Mesendoderm (in vitro differentiated cells): ENCODE results near the gene CDKN2B.

Experiments
- DNase-seq: peaks from one replicate; pipeline ENCODE4 v3.0.0; 2013
- H2AK5ac ChIP-seq: 2 replicates; pipeline ENCODE4 v1.6.1; 2013; ENCODE audit warnings: low read length, inconsistent platforms
- H2BK120ac ChIP-seq: 2 replicates; pipeline ENCODE4 v1.6.1; 2013; ENCODE audit warnings: low read depth, mild to moderate bottlenecking, low read length, moderate library complexity, mixed read lengths
- H2BK15ac ChIP-seq: replicated peaks from 2 replicates; pipeline ENCODE4 v1.6.1; 2013; ENCODE audit warnings: low read depth, mild to moderate bottlenecking, moderate library complexity
- H2BK5ac ChIP-seq: 2 replicates; pipeline ENCODE4 v1.6.1; 2013; ENCODE audit warnings: low read length, inconsistent platforms
- H3K18ac ChIP-seq: 2 replicates; pipeline ENCODE4 v1.6.1; 2013; ENCODE audit warnings: mild to moderate bottlenecking, low read length, mixed read lengths
- H3K23ac ChIP-seq: one replicate; pipeline ENCODE4 v1.6.1; 2013; ENCODE audit warnings: low read length
- H3K27ac ChIP-seq: 2 replicates; pipeline ENCODE4 v1.5.1; 2013; ENCODE audit warnings: low read depth, mild to moderate bottlenecking, inconsistent platforms, low read length, moderate library complexity
- H3K27me3 ChIP-seq: 2 replicates; pipeline ENCODE4 v1.6.1; 2013; ENCODE audit warnings: low read length, control low read depth, mild to moderate bottlenecking, inconsistent platforms; ENCODE audit not compliant: insufficient read depth, poor library complexity
- H3K36me3 ChIP-seq: 2 replicates; pipeline ENCODE4 v1.6.1; 2013; ENCODE audit warnings: low read length, inconsistent platforms; ENCODE audit not compliant: control insufficient read depth, insufficient read depth
- H3K4ac ChIP-seq: one replicate; pipeline ENCODE4 v1.6.1; 2013; ENCODE audit warnings: low read depth, mild to moderate bottlenecking, low read length, moderate library complexity
- H3K4me1 ChIP-seq: 2 replicates; pipeline ENCODE4 v1.6.1; 2013; ENCODE audit warnings: low read depth, low read length, inconsistent platforms; ENCODE audit not compliant: control insufficient read depth
- H3K4me2 ChIP-seq: 2 replicates; pipeline ENCODE4 v1.6.1; 2013; ENCODE audit warnings: low read length
- H3K4me3 ChIP-seq: 2 replicates; pipeline ENCODE4 v1.5.1; 2013; ENCODE audit warnings: mild to moderate bottlenecking, low read length
- H3K56ac ChIP-seq: one replicate; pipeline ENCODE4 v1.6.1; 2013; ENCODE audit warnings: low read length
- H3K79me1 ChIP-seq: 2 replicates; pipeline ENCODE4 v1.6.1; 2013; ENCODE audit warnings: low read length, inconsistent platforms
- H3K79me2 ChIP-seq: 2 replicates; pipeline ENCODE4 v1.6.1; 2013; ENCODE audit warnings: mild to moderate bottlenecking, low read length; ENCODE audit not compliant: control insufficient read depth, insufficient read depth
- H3K9ac ChIP-seq: 2 replicates; pipeline ENCODE4 v1.6.1; 2013; ENCODE audit warnings: low read length, inconsistent platforms
- H4K5ac ChIP-seq: one replicate; pipeline ENCODE4 v1.6.1; 2013; ENCODE audit warnings: low read length
- H4K8ac ChIP-seq: one replicate; pipeline ENCODE4 v1.6.1; 2013; ENCODE audit warnings: low read depth, mild to moderate bottlenecking, control low read depth, low read length, moderate library complexity
- WGBS: extraction: QIAGEN DNeasy Blood & Tissue Kit; methylation state at CpG from one replicate; pipeline ENCODE4 v1.1.7; 2013; ENCODE audit warnings: low lambda C conversion rate, missing lambda C conversion rate; ENCODE audit not compliant: insufficient coverage; ENCODE audit errors: extremely low coverage; 5-methylcytosine and 5-hydroxymethylcytosine counted together

Gene CDKN2B

DNA sequence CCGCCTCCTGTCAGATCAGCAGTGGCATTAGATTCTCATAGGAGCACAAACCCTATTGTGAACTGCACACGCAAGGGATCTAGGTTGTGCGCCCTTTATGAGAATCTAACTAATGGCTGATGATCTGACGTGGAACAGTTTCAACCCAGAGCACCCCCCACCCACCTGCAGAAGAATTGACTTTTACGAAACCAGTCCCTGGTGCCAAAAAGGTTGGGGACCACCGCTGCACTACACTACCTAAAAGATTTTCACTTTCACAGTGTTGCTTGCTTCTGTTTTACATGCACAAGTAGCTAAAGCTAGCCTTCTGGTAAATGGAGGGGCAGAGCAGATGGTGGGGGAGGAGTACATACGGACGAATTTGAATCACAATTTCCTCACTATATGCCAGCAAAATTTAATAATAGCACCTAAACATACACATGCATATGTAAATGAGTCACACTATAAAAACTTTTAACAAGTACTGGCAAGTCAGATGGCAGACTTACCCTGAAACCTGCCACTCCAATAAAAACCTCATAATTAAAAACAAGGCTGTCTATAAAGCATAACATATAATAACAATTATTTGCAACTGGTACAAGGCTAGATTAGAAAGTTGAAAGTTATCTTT lies 24.0 kb upstream of the CDKN2B start:
- no peak overlapping the region for H3K56ac ChIP-seq
- H3K23ac ChIP-seq: no peak overlapping the region
- no peaks in the 10 kb centered on the region for H3K79me1 ChIP-seq
- no peak overlapping the region for H2BK5ac ChIP-seq
- H3K4ac ChIP-seq: no peak overlapping the region
- H2BK15ac ChIP-seq: no peak overlapping the region
- H3K36me3 ChIP-seq: no peaks in the 10 kb centered on the region
- no peak overlapping the region for H3K9ac ChIP-seq
- H3K4me1 ChIP-seq: no peaks in the 10 kb centered on the region
- H3K27me3 ChIP-seq: no peaks in the 10 kb centered on the region
- no peak overlapping the region for H4K5ac ChIP-seq
- no peak for DNase-seq
- no peaks in the 10 kb centered on the region for H3K79me2 ChIP-seq
- no peak overlapping the region for H3K18ac ChIP-seq
- no peak overlapping the region for H2BK120ac ChIP-seq
- no CpG with 5 or more reads among the region's 8 CpGs for WGBS
- no peak overlapping the region for H3K4me3 ChIP-seq
- no peak overlapping the region for H3K27ac ChIP-seq
- no peak overlapping the region for H2AK5ac ChIP-seq
- no peak overlapping the region for H3K4me2 ChIP-seq
- H4K8ac ChIP-seq: no peak overlapping the region

DNA sequence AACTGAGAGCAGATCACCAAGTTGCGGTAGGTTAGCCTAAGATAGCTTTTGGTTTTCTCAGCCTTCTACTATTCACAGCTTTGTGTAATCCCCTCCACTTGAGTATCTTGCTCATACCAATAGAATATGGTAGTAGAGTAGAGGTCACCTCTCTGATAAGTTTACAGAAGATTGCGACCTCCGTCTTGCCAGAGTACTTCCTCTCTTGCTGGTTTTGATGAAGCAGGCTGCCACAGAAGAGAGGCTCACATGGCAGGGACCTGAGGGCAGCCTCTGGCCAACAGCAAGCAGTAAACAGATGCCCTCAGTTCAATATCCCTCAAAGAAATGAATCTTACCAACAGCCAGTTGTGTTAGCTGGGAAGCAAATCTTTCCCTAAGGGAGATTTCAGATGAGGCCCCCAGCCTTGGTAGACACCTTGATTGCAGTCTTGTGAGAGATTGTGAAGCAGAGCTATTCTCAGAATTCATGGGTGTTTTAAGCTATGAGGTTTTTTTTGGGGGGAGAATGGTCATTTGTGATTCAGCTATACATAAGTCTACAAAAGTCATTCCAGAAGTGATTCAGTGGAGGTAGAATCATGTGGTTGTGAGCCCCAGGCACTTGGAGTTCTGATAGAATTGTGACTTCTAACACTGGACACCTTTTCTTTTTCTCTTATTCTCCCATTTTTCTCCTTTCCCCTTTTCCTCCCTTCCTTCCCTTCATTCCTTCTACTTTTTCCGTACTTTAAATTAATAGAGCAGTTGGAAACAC lies 22.7 kb upstream of the CDKN2B start:
- no peak overlapping the region for H3K23ac ChIP-seq
- DNase-seq: no peak
- no peaks in the 10 kb centered on the region for H3K79me2 ChIP-seq
- H3K4ac ChIP-seq: no peak overlapping the region
- H3K27ac ChIP-seq: no peak overlapping the region
- no peak overlapping the region for H2BK15ac ChIP-seq
- no peak overlapping the region for H3K4me3 ChIP-seq
- WGBS: 100% methylated on average over 1 of the region's 4 CpGs
- no peak overlapping the region for H2BK120ac ChIP-seq
- no peak overlapping the region for H3K56ac ChIP-seq
- H3K4me2 ChIP-seq: no peak overlapping the region
- no peak overlapping the region for H4K5ac ChIP-seq
- H2AK5ac ChIP-seq: no peak overlapping the region
- H4K8ac ChIP-seq: no peak overlapping the region
- H3K4me1 ChIP-seq: peaks cover under 1% of the 10 kb centered on the region
- no peak overlapping the region for H3K9ac ChIP-seq
- no peak overlapping the region for H2BK5ac ChIP-seq
- H3K27me3 ChIP-seq: no peaks in the 10 kb centered on the region
- H3K18ac ChIP-seq: no peak overlapping the region
- no peaks in the 10 kb centered on the region for H3K79me1 ChIP-seq
- no peaks in the 10 kb centered on the region for H3K36me3 ChIP-seq

DNA sequence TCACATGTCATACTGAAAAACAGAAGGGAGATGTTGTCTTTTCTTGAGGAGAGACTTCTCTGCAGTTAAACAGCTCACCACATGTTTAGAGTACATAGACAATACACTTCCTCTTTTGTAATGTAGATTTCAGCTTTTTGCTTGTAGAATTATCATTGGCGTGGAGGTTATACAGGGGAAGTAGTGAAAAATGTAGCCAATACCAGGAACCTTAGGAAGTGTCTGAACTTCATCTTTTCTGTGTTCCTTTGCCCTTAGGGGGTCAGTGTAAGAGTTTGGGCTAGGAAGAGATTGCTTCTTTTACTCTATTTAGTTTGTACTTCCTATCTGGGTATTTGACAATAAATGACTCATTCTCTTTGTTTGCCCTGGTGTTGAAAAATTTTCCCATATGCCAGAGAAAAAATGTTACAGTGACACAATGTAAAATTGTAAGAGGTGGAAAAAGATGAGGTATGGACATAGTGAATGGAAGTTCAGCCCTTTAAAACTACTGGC lies 21.0 kb upstream of the CDKN2B start:
- Histone ChIP-seq H3K27me3 (no peaks in the 10 kb centered on the region), H3K23ac (no peak overlapping the region), H3K79me2 (no peaks in the 10 kb centered on the region), H2BK5ac (no peak overlapping the region), H3K79me1 (no peaks in the 10 kb centered on the region), H2BK120ac (no peak overlapping the region), H4K5ac (no peak overlapping the region), H3K9ac (no peak overlapping the region), H3K4ac (no peak overlapping the region), H3K18ac (no peak overlapping the region), H3K4me2 (no peak overlapping the region), H3K4me3 (no peak overlapping the region), H3K56ac (no peak overlapping the region), H3K36me3 (no peaks in the 10 kb centered on the region), H4K8ac (no peak overlapping the region), H2AK5ac (no peak overlapping the region), H2BK15ac (no peak overlapping the region), H3K4me1 (peaks cover 2% of the 10 kb centered on the region), H3K27ac (no peak overlapping the region)
- DNase-seq: no peak
- no CpG with 5 or more reads among the region's 1 CpG for WGBS

DNA sequence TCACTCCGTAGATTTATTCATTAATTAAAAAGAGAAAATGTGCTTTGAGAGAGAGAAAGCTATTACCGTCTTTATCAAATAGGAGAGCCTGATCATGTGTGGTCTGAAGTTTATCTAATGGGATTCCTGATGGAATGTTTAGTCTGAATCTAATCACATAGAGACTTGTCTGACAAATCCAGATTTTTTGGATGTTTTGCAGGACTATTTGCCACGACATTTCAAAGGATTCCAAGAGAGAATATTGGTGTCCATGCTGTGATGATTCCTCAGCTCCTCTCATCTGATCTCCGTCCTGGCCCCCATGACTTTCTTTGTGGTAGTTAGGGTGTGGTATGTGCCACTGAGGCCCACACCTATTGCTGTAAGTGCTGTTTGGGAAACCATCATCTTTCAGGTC lies 20.1 kb upstream of the CDKN2B start:
- no peak for DNase-seq
- H3K79me2 ChIP-seq: no peaks in the 10 kb centered on the region
- H2BK5ac ChIP-seq: no peak overlapping the region
- no peak overlapping the region for H3K18ac ChIP-seq
- peaks cover 2% of the 10 kb centered on the region for H3K4me1 ChIP-seq
- H4K5ac ChIP-seq: no peak overlapping the region
- no peak overlapping the region for H3K4ac ChIP-seq
- H3K4me3 ChIP-seq: no peak overlapping the region
- no peak overlapping the region for H2AK5ac ChIP-seq
- no peak overlapping the region for H3K56ac ChIP-seq
- WGBS: no CpG with 5 or more reads among the region's 4 CpGs
- H3K4me2 ChIP-seq: no peak overlapping the region
- no peak overlapping the region for H3K27ac ChIP-seq
- H3K36me3 ChIP-seq: no peaks in the 10 kb centered on the region
- no peak overlapping the region for H3K23ac ChIP-seq
- no peak overlapping the region for H3K9ac ChIP-seq
- no peak overlapping the region for H2BK15ac ChIP-seq
- H2BK120ac ChIP-seq: no peak overlapping the region
- no peak overlapping the region for H4K8ac ChIP-seq
- H3K79me1 ChIP-seq: no peaks in the 10 kb centered on the region
- no peaks in the 10 kb centered on the region for H3K27me3 ChIP-seq

DNA sequence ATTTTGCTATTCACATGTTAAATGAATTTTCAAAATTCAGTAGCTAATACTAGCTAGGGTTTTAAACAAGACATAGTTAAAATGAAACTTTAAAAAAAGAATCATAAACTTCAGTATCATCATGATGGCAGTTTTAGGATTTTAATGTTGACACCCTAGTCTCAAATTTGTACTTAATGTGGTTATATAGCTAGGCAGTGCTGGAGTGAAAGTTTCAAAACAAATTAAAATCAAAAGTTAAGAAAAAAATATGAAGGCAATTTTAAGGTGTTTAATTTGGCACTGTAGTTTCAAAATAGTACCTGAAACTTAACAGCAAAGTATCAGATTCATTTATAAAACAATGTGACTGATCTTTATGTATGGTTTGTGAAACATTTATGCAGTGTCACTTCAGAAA lies 19.3 kb upstream of the CDKN2B start:
- Histone ChIP-seq H3K9ac (no peak overlapping the region), H2BK120ac (no peak overlapping the region), H3K56ac (no peak overlapping the region), H3K4me1 (peaks cover 2% of the 10 kb centered on the region), H3K36me3 (no peaks in the 10 kb centered on the region), H3K4me2 (no peak overlapping the region), H3K23ac (no peak overlapping the region), H2BK5ac (no peak overlapping the region), H3K27me3 (no peaks in the 10 kb centered on the region), H2BK15ac (no peak overlapping the region), H3K27ac (no peak overlapping the region), H4K8ac (no peak overlapping the region), H3K4ac (no peak overlapping the region), H3K18ac (no peak overlapping the region), H4K5ac (no peak overlapping the region), H3K79me1 (no peaks in the 10 kb centered on the region), H2AK5ac (no peak overlapping the region), H3K4me3 (no peak overlapping the region), H3K79me2 (no peaks in the 10 kb centered on the region)
- DNase-seq: no peak
